CD4-positive, alpha-beta T cell treated with Interleukin-4 for 1 hour (primary cell): ENCODE measurements around the gene OGDH.
A peak's percentile ranks its signal among the peaks of the same experiment; 100 is the strongest.

Experiments used
- DNase-seq, 2 donors: peaks; one replicate each; pipeline ENCODE4 v3.0.0-alpha.2; 2020 to 2022

The OGDH gene

GRCh38 chr7:44618753-44619152, 12.3 kb downstream of the OGDH start:
- DNase-seq: peak in 1 of 2 donors; percentile 65

- DNase-seq: peak in 1 of 2 donors; percentile 63
These were observed 14.8 kb downstream of the OGDH start for GRCh38 chr7:44621034-44621749.

GRCh38 chr7:44621750-44622103, 15.3 kb downstream of the OGDH start:
- DNase-seq: no peak

GRCh38 chr7:44622342-44623151, 16.1 kb downstream of the OGDH start:
- peak in 1 of 2 donors; percentile 50 for DNase-seq

GRCh38 chr7:44624318-44624717, 17.9 kb downstream of the OGDH start:
- DNase-seq: no peak

- peak; percentile 12 to 62 for DNase-seq
These were observed 19.4 kb downstream of the OGDH start for GRCh38 chr7:44625526-44626471.

GRCh38 chr7:44626620-44627019, 20.2 kb downstream of the OGDH start:
- no peak for DNase-seq

- DNase-seq: peak in 1 of 2 donors; percentile 42
These were observed 23.5 kb downstream of the OGDH start for GRCh38 chr7:44629829-44630522.

GRCh38 chr7:44630792-44631457, 24.5 kb downstream of the OGDH start:
- no peak for DNase-seq

GRCh38 chr7:44631458-44632115, 25.2 kb downstream of the OGDH start:
- peak; percentile 56 to 77 for DNase-seq

- no peak for DNase-seq
These were observed 25.8 kb downstream of the OGDH start for GRCh38 chr7:44632196-44632595.

GRCh38 chr7:44633254-44634186, 27.1 kb downstream of the OGDH start:
- peak; percentile 72 to 81 for DNase-seq

- no peak for DNase-seq
These were observed 27.9 kb downstream of the OGDH start for GRCh38 chr7:44634187-44634838.

GRCh38 chr7:44634839-44635591, 28.6 kb downstream of the OGDH start:
- DNase-seq: peak; percentile 38 to 58

- DNase-seq: no peak
These were observed 29.7 kb downstream of the OGDH start for GRCh38 chr7:44636041-44636584.

- no peak for DNase-seq
These were observed 30.5 kb downstream of the OGDH start for GRCh38 chr7:44636926-44637325.

GRCh38 chr7:44637788-44638594, 31.6 kb downstream of the OGDH start:
- peak; percentile 89 for DNase-seq
